Stimulated activated naive CD8-positive, alpha-beta T cell treated with anti-CD3 and anti-CD28 coated beads, Interleukin-15, amount 100 ng/mL, for 72 hours (primary cell): ENCODE data around the gene LINC01488.

ENCODE experiments used
- ATAC-seq: fragments of 150-1000 bp; cut with Tn5 transposase; 2 replicates; pipeline ENCODE4 v1.10.0; 2021; ENCODE audit warnings: mild to moderate bottlenecking, moderate library complexity
- DNase-seq, 2 donors: peaks; one replicate each; pipeline ENCODE4 v3.0.0; 2021 to 2022
- H3K27ac Mint-ChIP-seq, 2 donors: one replicate each; pipeline ENCODE4 v1.8.0; 2022; ENCODE audit warnings: mild to moderate bottlenecking in 2 of 2, mixed read lengths in 2 of 2, moderate library complexity in 2 of 2
- H3K27me3 Mint-ChIP-seq: one replicate; pipeline ENCODE4 v1.8.0; 2022; ENCODE audit warnings: mixed read lengths
- H3K4me1 Mint-ChIP-seq: one replicate; pipeline ENCODE4 v1.8.0; 2022; ENCODE audit warnings: mild to moderate bottlenecking, mixed read lengths
- H3K4me3 Mint-ChIP-seq, 2 donors: one replicate each; pipeline ENCODE4 v1.8.0; 2022; ENCODE audit warnings: mild to moderate bottlenecking in 2 of 2, mixed read lengths in 2 of 2, moderate library complexity in 1 of 2
- H3K9me3 Mint-ChIP-seq, 2 donors: one replicate each; pipeline ENCODE4 v1.8.0; 2022; ENCODE audit warnings: mixed read lengths in 2 of 2

LINC01488 gene

DNA sequence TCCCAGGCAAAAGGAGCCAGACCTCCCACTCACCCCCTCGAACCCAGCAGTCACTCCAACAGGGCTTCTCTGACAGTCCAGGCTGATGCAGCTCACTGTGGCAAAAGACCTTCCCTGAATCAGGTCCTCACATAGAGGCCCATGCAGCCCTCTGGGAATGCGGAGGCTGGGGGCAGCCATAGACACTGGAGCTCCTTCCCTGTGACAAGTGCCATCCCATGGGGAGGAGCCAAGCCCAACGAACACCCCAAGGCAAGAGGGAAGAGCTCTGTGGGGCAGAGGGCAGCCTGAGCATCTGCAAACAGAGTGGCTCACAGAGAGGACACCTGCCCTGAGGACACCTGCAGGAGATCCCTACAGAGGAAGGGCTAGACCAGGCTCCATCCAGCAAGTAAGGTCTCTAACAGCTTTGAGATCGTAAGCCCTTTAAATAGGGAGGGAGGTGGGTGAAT is at the start of gene LINC01488:
Gene LINC01488 (plus strand): TSS at position 271 of the 452 bp plus-strand sequence.
- H3K9me3 Mint-ChIP-seq: no peaks in the 10 kb centered on the region
- H3K27ac Mint-ChIP-seq: no peak within 1 kb of the TSS
- H3K4me3 Mint-ChIP-seq: no peak within 1 kb of the TSS
- H3K4me1 Mint-ChIP-seq: no peaks in the 10 kb centered on the region
- ATAC-seq (no peak), DNase-seq (no peak)
- H3K27me3 Mint-ChIP-seq: no peaks in the 10 kb centered on the region

DNA sequence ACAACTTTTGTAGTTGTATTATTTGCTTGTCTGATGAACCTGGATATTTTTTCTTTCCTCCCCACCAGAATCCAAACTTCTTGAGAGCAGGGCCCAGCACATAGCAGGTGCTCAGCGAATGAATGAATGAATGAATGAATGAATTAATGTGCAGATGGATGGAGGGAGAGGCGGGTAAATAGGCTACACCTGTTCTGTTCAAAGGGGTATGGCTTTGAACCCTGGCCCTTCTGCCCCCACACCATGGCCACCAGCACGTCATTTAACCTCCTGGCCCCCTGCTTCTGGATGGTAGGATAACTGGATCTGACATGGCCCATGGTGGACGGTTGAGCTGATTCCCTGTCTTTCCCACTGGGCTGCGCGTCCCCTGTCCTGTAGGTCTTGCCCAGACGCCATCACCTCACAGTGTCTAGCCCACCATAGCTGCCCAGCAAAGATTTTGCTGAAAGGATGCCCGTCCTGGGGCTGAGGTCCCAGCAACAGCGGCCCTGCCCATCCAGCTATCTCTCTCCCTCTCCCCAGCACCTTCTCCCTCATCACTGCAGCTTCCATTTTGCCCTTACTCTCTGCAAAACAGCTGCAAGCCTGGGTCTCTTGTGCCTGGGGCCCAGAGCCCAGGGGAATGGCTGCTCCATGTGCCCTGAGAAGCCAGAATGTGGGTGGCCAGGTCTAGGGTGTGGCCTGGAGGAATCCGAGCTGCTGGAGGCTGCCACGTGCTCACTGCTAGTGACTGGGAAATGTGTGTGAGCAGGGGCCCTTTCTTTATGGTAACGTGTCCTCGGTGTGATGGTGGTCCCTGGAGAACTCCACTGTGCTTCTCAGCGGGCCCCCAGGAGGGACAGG is 49.3 kb upstream of the LINC01488 start:
- Mint-ChIP-seq H3K4me3 (no peak overlapping the region), H3K9me3 (no peaks in the 10 kb centered on the region), H3K27me3 (peaks cover 83% of the 10 kb centered on the region), H3K27ac (no peak overlapping the region), H3K4me1 (no peaks in the 10 kb centered on the region)
- DNase-seq (no peak), ATAC-seq (no peak)

DNA sequence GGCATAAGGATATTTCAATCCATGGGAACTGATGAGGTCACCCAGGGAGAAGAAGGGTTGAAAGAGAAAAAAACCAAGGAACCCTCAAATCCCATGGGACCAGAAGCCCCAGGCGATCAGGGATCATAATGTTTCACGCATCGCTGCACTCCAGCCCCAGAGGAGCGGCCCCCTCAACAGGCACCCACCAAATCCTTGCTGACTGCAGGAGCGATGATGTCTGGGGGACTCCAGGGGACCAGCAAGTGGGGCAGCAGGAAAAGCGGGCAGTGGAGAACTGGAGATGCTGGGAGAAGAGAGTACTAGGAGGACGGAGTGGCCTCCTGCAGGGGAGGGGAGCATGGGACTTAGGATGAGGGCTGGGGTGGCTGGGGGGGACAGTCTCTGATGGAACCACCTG is 47.7 kb upstream of the LINC01488 start:
- DNase-seq (no peak), ATAC-seq (no peak)
- H3K4me1 Mint-ChIP-seq: no peaks in the 10 kb centered on the region
- H3K27ac Mint-ChIP-seq: no peak overlapping the region
- no peaks in the 10 kb centered on the region for H3K9me3 Mint-ChIP-seq
- H3K27me3 Mint-ChIP-seq: peaks cover 73% of the 10 kb centered on the region
- no peak overlapping the region for H3K4me3 Mint-ChIP-seq

DNA sequence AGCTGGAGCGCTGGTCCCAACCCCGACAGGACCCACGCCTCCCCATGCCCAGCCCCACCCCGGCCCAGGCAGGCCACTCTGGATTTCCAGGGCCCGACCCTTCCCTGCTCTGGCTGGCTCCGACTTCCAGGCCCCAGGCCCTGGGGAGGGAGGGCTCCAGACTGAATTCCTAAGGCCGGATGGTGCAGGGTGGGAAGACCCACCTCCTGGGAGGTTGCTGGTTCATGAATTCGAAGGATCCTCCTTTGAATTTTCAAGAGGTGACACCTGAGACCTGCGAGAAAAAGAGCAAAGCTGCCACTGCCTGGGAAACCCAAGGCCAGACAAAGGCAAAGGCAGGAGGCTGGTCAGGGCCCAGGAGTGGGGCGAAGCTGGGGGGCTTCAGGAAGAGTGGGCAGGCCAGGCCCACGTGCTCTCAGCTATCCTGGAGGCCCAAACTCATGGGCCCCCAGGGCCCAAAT is 47.0 kb upstream of the LINC01488 start:
- Mint-ChIP-seq H3K27me3 (peaks cover 73% of the 10 kb centered on the region), H3K4me1 (no peaks in the 10 kb centered on the region), H3K4me3 (no peak overlapping the region), H3K27ac (no peak overlapping the region), H3K9me3 (no peaks in the 10 kb centered on the region)
- ATAC-seq: no peak
- no peak for DNase-seq

DNA sequence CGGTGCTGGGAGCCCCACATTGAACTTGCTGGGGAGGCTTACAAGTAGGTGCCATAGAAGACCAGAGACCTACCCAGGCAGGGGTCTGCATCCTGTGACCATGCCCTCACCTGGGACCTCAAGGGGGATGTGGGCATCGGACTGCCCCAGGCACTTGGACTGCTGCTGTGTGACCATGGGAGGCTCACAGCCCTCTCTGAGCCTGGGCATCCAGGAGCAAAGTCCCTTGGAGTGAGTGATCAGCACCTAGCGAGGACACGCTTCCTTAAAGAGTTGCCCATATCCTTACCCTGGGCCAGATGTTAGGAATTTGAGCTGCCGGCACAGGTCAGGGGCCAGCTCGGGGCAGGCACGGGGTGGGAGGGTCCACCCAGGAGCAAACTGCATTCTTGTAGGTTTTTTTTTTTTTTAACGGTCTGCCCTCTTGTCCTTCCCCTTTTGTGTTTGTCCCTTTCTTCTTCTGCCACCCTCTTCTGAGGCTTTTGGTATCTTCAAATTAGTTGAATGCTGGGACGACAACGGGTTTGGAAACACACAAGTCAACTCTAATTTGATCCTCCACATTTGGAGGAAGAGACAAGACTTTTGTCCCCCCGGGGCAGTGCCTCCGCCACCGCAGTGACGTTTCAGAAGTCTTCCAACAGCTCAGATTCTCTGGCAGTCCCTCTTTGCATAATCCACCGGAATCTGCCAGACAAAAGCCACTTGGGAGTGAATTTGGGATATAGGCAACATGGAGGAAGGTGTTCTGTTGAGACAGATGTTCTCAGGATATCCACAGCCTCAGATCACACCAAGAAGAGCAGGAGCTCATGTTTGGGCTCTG is 46.1 kb upstream of the LINC01488 start:
- no peaks in the 10 kb centered on the region for H3K9me3 Mint-ChIP-seq
- H3K27me3 Mint-ChIP-seq: peaks cover 79% of the 10 kb centered on the region
- ATAC-seq (no peak), DNase-seq (no peak)
- no peak overlapping the region for H3K4me3 Mint-ChIP-seq
- H3K27ac Mint-ChIP-seq: no peak overlapping the region
- no peaks in the 10 kb centered on the region for H3K4me1 Mint-ChIP-seq

DNA sequence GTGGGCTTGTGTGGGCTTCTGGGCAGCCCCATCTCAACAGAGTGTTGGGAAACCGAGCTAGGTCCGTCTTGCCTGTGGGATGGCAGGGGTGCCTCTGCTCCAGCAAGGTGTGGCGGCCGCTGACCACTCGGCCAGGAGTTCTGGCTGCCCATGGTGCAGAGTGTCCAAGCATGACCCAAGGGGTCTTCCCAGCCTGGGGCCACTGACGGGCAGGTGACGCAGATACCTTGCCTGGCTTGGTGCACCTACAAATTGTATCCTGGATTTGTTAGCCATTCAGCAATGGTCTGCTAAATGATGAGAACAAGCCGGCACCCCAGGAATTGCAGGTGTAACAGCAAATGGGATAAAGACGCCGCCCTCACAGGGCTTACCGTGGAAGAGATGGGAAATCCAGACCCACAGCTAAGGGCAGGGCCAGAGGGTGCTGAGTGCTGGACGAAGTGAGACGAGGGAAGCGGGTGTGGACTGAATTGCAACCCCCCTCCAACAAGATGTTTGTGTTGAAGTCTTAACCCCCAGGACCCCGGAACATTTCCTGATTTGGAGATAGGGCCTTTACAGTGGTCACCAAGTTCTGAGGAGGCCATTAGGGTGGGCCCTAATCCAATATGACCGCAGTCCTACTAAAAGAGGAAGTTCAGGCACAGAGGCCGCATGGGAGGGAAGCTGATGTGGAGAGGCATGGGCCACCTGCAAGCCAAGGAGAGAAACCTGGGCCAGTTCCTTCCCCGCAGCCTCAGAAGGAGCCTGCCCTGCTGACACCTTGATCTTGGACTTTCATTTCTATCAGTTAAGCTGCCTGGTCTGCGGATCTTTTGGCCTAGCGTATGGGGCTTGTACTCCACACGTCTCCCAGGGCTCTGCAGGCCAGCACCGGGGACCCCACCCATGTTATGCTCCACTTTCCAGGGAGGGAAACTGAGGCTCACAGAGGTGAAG is 45.2 kb upstream of the LINC01488 start:
- Mint-ChIP-seq H3K9me3 (no peaks in the 10 kb centered on the region), H3K27me3 (peaks cover 70% of the 10 kb centered on the region), H3K4me1 (no peaks in the 10 kb centered on the region), H3K4me3 (no peak overlapping the region), H3K27ac (no peak overlapping the region)
- ATAC-seq (no peak), DNase-seq (no peak)

DNA sequence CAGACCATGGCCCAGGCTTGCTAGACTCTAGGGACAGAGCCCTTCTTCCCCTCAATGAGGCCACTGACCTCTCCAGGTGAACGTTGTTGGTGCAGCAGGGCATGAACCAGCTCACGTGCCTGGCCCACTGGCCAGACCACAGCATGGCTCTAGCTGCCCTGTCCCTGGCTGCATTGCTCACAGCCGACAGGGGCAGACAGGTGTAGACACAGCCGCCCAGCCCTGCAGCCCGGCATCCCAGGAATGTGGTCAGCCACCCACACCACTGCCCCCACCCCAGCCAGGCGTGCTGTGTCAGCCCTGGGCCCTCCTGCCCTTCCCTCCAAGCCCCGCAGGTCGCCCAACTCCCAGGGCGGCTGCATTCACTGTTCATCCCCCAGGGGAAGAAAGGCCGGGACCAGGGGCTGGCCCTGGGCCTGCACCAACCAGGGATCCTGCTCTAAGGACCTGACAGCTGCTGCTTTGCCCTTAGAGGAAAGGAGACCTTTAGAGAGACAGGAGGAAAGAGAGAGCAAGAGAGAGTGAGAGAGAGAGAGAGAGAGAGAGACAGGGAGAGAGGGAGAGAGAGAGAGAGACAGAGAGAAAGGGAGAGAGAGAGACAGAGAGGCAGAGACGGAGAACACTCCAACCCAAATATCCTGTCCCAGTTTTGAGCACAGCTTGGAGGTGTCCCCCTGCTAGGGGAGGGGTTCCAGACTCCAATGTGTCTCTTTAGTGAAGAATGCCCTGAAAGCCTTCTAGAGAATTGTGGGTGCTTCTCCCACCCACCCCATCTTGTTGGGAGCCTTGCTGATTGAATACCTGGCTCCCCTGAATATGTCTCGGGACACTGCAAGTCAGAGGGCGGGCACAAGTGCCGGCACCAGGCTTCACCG is 44.2 kb upstream of the LINC01488 start:
- H3K9me3 Mint-ChIP-seq: no peaks in the 10 kb centered on the region
- ATAC-seq: no peak
- peaks cover 67% of the 10 kb centered on the region for H3K27me3 Mint-ChIP-seq
- DNase-seq: no peak
- H3K4me1 Mint-ChIP-seq: peaks cover 3% of the 10 kb centered on the region
- H3K4me3 Mint-ChIP-seq: no peak overlapping the region
- H3K27ac Mint-ChIP-seq: no peak overlapping the region

DNA sequence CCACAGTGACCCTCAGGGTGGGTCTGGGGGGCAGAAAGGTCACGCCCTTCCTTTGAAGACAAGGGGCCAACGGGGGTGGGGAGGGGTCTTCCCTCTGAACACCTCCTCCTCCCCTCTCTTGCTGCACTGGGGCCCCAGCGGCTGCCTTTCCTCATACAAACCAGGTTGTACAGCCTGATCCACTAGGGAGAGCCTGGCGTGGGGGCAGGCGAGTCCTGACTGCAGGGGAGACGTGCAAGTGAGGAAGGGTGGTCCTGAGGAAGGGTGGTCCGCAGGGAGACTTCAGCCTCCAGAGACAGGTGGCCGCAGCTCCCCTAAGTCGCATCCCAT is 43.6 kb upstream of the LINC01488 start:
- no peak overlapping the region for H3K27ac Mint-ChIP-seq
- peaks cover 67% of the 10 kb centered on the region for H3K27me3 Mint-ChIP-seq
- H3K4me1 Mint-ChIP-seq: peaks cover 9% of the 10 kb centered on the region
- H3K4me3 Mint-ChIP-seq: no peak overlapping the region
- H3K9me3 Mint-ChIP-seq: no peaks in the 10 kb centered on the region
- DNase-seq (no peak), ATAC-seq (no peak)

DNA sequence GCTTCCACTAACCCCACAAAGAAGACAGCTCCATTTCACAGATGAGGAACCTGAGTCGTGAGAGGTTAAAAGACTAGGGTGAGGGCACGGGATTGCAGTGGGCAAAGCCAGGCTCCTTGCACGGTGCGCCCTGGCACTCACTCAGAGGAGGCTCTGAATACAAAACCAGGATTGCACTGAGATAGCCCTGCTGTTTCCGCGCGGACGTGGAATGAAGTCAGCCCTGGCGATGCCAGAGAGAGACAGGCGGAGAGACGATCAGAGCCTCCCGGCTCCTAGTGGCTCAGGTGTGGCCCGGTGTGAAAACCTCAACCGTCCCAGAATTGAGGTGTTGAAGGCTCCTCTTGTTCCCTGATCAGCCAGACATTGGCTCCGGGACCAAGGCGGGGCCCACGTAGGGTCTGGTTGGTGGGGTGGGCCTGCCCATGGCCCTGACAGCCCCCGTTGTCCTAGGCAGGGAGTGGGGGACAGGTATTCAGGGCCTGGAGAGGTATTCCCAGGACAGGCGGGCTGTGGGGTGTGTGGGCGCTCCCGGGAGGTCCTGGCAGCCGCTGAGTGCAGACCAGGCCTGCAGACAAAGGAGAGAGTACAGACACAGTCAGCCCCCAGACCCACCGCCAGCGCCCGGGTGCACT is 43.1 kb upstream of the LINC01488 start:
- no peak for ATAC-seq
- no peaks in the 10 kb centered on the region for H3K9me3 Mint-ChIP-seq
- H3K4me3 Mint-ChIP-seq: no peak overlapping the region
- peaks cover 14% of the 10 kb centered on the region for H3K4me1 Mint-ChIP-seq
- peaks cover 62% of the 10 kb centered on the region for H3K27me3 Mint-ChIP-seq
- DNase-seq: no peak
- no peak overlapping the region for H3K27ac Mint-ChIP-seq

DNA sequence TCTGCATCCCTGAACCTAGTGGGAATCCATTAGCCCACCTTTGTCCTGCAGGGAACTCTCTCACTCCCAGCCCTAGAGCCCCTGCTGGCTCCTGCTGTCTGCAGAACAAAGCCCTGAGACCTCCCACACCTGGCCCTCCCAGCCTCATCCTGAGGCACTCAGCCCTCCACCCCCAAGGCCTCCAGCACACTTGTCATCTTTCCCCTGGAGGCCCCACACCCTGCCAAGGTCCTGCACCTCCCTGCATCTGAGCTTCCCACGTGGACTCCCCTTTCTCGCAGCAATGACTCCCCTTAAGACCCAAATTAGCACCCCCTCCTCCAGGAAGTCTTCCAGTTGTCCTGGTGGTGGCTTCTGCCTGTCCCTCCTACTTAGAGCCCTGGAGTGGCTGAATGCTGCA is 42.3 kb upstream of the LINC01488 start:
- H3K27ac Mint-ChIP-seq: no peak overlapping the region
- no peak overlapping the region for H3K4me3 Mint-ChIP-seq
- H3K9me3 Mint-ChIP-seq: no peaks in the 10 kb centered on the region
- ATAC-seq (no peak), DNase-seq (no peak)
- H3K4me1 Mint-ChIP-seq: peaks cover 21% of the 10 kb centered on the region
- peaks cover 60% of the 10 kb centered on the region for H3K27me3 Mint-ChIP-seq

DNA sequence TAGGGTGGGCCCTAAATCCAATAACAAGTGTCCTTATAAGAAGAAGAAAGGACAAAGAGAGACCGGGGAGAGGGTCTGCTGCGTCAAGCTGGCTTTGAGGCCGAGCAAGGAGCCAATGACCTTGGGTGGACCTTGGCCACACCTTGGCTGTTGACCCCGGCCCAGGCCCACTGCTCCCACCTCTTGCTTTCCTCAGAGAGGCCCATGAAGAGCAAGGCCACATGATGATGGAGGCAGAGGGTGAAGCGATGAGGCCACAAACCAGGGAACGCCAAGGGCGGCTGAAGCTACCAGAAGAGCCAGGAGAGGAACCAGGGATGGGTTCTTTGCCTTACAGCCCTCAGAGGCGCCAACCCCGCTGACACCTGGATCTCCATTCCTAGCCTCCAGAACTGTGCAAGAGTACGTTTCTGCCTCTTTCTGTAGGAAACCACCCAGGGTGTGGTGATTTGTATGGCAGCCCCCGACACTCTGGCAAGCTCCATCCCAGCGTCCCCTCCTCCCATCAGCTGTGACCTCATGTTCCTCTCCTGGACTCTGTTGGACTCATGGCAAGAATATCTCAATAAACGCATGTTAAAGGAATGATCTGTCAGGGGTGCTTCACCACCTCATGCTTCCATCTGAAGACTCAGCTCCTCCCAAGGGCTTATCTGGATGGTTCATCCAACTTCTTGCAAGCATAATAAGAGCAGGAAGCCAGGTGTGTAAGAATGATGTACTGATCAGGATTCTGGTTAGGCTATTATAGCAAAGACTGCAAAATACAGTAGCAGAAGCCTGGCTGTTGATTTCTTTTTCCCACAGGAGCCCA is 41.6 kb upstream of the LINC01488 start:
- DNase-seq (no peak), ATAC-seq (no peak)
- Mint-ChIP-seq H3K27ac (no peak overlapping the region), H3K9me3 (no peaks in the 10 kb centered on the region), H3K27me3 (peaks cover 63% of the 10 kb centered on the region), H3K4me3 (no peak overlapping the region), H3K4me1 (peaks cover 27% of the 10 kb centered on the region)

DNA sequence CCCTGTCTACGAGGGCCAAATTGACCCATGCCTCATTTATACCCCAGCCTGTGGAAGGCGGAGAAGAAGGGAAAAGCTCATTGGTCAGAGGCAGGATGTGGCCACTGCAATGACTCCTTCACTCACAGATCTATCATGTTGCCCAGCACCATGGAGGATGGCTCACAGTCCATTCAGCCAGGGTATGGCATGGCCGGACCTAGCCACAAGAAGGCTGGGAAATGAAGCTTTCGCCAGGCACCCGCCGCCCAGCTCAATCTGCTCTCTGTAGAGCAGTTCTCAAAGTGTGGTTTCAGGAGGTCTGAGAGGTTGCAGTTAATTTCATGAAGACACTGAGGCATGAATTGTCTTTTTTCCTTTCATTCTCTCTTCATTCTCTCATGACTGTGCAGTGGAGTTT is 40.6 kb upstream of the LINC01488 start:
- ATAC-seq: no peak
- DNase-seq: no peak
- Mint-ChIP-seq H3K4me3 (no peak overlapping the region), H3K9me3 (no peaks in the 10 kb centered on the region), H3K27me3 (peaks cover 59% of the 10 kb centered on the region), H3K27ac (no peak overlapping the region), H3K4me1 (peaks cover 27% of the 10 kb centered on the region)

DNA sequence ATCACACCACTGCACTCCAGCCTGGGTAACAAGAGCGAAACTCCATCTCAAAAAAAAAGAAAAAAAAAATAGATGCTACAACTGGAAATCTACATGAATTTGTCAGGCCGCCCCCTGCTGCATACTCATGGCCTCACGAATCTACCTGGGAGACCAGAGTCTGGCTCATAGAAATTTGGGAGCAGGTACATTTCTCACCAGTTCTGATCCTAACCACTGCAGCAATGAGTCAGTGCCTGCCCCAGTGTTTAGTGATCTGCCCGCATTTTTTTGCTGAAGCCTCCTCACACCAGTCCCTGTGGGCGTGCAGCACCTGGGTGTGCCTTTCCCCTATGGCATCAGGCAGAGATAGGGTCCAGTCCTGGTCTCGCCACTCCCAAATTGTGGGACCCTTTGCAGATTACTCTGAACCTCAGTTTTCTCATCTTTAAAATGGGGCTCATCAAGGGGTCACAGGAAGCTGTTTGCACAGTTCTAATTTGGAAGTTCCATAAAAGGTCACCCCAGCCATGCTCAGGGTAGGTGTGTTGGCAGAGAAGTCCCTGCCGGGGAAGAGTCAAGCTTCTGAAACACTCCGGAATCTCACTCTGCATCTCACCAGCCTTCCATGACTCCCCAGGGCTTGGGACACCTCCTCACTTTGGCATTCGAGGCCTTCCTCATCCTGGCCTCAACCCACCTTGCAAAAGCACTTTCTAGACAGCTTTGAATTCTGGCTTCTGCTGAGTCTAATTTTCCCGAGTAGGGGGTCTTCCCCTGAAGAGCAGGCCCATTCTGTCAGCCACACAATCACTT is 39.3 kb upstream of the LINC01488 start:
- Mint-ChIP-seq H3K4me1 (peaks cover 27% of the 10 kb centered on the region), H3K9me3 (no peaks in the 10 kb centered on the region), H3K27me3 (peaks cover 61% of the 10 kb centered on the region), H3K4me3 (peak overlapping the region in 1 of 2 donors; percentile 22), H3K27ac (no peak overlapping the region)
- DNase-seq: no peak
- ATAC-seq: no peak
